Measurements from ENCODE around the gene PSENEN.

Gene PSENEN

GRCh38 chr19:35715355-35715809 lies 30.1 kb upstream of the PSENEN start:
- DNase-seq (ENCODE audit: extremely low read depth, low read depth) = no peak
- peak overlapping the region; percentile 84 for H3K4me3 ChIP-seq (replicated peaks; ENCODE audit: low read depth, low read length)
- TF ChIP-seq CTCF (IDR thresholded peaks at IDR 0.05; ENCODE audit: low read depth, low read length, missing control alignments) = no peak

- DNase-seq (ENCODE audit: extremely low read depth, low read depth) = no peak
- peak overlapping the region; percentile 84 for H3K4me3 ChIP-seq (replicated peaks; ENCODE audit: low read depth, low read length)
- TF ChIP-seq CTCF (IDR thresholded peaks at IDR 0.05; ENCODE audit: low read depth, low read length, missing control alignments) = no peak
Measured at GRCh38 chr19:35715981-35716800, 29.3 kb upstream of the PSENEN start.

GRCh38 chr19:35716801-35717664 lies 28.4 kb upstream of the PSENEN start:
- TF ChIP-seq CTCF (IDR thresholded peaks at IDR 0.05; ENCODE audit: low read depth, low read length, missing control alignments) = peak; percentile 86
- peak overlapping the region; percentile 84 for H3K4me3 ChIP-seq (replicated peaks; ENCODE audit: low read depth, low read length)
- DNase-seq (ENCODE audit: extremely low read depth, low read depth) = peak; percentile 83

- TF ChIP-seq CTCF (IDR thresholded peaks at IDR 0.05; ENCODE audit: low read depth, low read length, missing control alignments) = no peak
- H3K4me3 ChIP-seq (replicated peaks; ENCODE audit: low read depth, low read length) = peak within 1 kb of the TSS; percentile 84
- no peak for DNase-seq (ENCODE audit: extremely low read depth, low read depth)
Measured at GRCh38 chr19:35717665-35718344, 27.6 kb upstream of the PSENEN start, which contains the start of gene KMT2B. TSS of gene KMT2B (plus strand) at chr19:35718003. CDS start at chr19:35718019, 16 bp downstream.

GRCh38 chr19:35718345-35719041 lies 27.0 kb upstream of the PSENEN start:
- DNase-seq (ENCODE audit: extremely low read depth, low read depth) = no peak
- peak overlapping the region; percentile 83 for H3K4me3 ChIP-seq (replicated peaks; ENCODE audit: low read depth, low read length)
- no peak for TF ChIP-seq CTCF (IDR thresholded peaks at IDR 0.05; ENCODE audit: low read depth, low read length, missing control alignments)

Measured in HFF-Myc (cell line).